HG03095 (cell line): Measurements from ENCODE around the gene PRKCQ.

Source experiments
- ATAC-seq: cut with Tn5 transposase; IDR thresholded peaks from one replicate; pipeline ENCODE4 v1.9.1; 2021; ENCODE audit warnings: moderate library complexity; ENCODE audit not compliant: unreplicated experiment

PRKCQ gene

DNA sequence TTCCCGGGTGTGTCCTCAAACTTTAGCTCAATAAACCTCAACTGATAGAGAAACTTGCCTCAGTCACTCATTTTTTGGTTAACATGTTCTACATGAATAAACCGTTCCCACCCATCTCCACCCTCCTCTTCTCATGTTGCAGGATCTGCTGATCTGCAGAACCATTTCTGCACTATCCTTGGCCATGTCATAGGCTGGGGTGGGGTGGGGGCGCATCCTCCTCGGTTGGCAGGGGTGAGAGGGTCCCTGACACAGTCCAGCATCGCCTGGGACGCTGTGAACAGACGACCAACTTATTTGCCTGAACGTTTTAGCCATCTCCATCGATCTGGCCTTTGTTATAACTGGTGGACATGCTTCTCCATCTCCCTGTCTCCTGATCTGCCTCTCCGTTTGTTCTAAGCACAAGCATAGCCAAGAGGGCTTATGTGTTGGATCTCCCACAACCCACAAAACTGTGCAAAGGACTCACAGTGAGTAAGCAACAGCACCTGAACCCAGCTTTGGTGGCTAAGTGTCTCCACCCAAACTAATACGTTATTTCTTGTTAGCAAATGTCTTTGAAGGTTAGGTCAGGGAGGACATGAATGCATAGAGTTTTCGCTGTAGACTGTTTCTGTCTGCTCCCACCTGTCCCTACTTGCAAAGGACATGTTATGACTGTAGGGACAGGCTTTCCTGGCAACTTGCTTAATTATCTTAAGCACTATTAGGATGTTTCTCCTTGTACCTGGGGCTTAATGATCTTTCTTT lies 51.7 kb downstream of the PRKCQ start:
- ATAC-seq, result no peak

DNA sequence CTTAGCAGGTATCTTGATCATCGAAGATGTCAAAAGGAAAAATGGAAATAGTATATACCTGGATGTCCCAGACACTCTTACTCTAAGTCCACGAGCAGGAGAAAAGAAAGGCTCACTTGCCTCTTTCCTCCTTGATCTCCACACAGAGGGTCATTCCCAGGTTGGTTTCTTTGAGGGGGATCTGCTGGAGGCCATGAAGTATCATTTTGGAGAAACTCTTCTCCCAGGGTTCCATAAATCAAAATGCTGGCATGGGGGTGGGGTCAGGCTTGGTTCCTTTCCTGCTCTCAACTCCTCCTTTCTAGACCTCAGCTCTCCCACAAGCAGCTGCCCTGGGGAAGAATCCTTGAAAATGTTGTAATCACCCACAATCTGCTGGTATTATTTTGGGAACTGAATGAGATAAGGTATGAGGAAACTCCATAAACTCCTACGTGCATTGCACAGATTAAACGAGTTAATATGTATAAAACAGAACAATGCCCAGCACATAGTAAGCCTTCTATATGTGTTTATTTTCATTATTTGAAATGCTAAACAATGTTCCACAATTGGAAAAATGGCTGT lies 54.4 kb downstream of the PRKCQ start:
- ATAC-seq, result no peak

DNA sequence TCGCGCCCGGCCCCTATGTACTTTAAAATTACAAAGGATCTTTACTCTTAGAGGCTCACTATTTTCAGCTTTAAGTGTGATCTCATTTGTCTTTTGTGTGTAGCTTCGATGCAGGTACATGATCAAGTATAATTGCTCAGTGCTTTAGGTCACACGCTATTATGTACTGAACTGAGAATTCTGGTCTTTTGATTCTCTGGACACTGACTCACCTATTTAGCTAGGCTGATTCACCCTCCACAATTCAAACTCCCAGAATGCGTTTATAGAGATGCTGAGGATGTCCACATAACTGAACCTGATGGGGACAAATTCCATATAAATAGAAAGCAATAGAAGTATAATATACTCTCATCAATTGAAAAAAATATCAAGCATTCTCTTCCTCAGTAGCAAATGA lies 57.8 kb downstream of the PRKCQ start:
- ATAC-seq, result no peak

DNA sequence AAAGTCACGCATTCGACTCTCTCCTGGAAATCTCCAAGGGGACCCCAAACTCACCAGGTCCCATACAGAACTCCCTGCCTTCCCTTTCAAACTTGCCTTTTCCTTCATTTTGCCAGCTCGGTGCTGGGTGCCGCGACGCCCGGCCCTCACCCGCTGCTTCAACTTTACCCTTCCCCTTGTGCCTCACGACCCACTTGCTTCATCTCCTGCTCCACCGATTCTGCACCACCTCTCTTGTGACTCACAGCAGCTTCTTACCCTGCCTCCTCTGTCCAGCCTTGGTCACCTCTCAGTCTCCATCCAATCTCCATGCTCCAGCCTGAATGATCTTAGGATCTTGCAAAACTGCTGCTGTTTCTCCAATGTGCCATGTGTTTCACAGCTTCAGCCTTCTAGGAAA lies 59.9 kb downstream of the PRKCQ start:
- ATAC-seq, result no peak

DNA sequence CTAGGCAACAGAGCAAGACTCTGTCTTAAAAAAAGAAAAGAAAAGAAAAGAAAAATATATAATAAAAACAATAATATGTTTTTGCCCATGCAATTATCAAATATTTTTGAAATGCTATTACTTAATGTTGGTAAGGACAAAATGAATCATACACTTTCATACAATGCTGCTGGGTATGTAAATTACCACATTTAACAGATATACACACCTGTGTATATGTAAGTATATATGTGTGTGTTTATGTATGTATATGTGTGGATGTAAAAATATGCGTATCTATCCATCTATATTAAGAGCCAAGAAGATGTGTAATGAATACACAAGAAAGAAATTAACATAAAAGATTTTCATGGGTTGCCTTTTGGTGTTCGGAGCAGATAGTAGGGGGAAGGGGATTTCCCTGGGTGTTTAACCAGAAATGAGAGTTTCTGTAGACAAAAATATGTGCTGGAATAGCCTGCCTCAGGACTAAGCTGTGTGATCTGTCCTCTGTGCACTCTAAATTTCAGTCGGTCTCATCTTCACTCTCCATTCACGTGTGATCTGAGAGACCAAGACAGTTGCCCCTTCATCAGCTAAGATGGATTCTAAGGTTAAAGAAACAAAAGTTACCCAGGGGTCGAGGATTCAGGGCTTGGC lies 61.2 kb downstream of the PRKCQ start:
- ATAC-seq, result no peak

DNA sequence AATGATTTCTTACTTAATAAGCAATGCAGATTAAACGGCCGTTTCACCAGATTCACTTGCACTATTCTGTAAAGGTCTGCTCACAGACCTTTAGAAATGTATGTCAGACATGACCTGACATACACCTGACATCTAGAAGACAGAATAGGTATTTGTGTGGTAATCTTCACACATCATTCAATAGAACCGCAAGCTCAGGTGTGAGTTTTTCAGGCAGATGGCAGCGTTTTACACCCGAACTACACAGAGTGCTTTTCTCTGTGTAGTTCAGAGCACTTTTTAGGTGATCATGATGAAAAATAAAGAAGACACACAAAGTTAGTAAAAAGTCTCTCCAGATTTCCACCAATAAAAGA lies 63.2 kb downstream of the PRKCQ start:
- no peak for ATAC-seq

DNA sequence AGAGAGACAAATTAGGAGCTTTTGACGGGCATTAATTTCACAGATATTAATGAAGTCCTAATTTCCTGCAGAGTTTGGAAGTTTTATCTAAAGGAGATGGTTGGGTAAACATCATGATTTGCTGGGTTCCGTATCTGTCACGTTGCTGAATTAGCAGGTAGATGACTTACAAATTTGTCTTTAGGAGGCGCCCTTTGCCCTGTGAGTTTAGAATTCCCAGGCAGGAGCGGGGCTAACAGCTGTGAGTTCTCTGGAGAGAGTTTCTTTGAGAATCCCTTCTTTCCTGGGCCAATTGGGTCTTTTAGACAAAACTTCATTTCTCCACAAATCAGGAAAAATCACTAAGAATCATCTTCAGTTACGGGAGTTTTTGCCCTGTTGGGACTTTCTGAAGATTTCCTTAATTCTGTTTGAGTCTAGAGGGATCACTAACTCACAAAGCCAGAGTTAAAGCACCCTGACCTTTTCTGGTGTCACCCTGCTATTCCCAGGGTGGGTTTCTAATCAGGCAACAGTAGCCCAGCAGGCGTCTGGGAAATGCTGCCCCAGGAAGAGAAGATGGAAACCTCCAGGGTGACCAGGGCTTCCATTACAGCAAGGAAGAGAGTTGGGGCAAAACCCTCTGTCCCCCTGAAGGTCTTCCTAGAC lies 63.7 kb downstream of the PRKCQ start:
- ATAC-seq, result no peak

DNA sequence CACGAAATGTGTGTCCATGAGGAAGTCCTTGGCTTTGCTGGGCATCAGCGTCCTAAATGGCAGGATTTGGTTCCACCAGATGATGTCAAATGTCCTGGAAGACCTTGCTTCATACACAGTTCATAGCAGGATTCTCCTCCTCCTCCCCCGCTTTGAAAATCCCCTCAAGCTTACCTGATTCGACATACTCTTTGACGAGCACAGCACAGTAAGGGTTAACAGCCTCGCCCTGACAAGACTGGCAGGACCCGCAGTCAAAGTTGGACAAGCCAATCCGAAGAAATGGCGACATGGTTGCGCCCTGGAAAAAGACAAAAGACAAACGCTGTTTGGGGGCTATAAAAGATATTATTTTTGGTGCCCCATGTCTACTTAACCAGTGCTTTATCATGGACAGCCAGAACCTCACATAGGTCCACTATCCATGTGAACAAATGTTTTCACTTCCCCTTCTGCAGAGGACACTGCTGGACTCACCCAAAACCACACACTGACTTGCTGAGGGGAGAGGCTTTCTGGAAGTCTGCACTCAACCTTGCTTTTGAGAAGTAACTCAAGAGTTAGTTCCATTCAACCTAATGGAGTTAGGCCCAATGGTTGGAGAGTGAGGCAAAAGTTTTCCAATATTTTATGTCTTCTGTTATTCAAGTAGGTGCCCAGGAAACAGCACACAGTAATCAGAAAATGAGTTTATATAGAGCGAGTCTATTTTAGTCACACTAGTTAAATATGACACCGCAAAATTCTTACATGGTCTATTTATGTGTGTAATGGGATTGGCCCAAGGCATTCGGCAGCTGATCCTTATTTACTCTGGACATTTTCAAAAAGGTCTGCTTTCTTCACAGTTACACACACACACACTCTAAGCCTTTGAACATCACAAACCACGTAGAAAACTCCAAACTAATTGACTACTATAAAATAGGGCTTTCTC lies 65.0 kb downstream of the PRKCQ start:
- no peak for ATAC-seq

DNA sequence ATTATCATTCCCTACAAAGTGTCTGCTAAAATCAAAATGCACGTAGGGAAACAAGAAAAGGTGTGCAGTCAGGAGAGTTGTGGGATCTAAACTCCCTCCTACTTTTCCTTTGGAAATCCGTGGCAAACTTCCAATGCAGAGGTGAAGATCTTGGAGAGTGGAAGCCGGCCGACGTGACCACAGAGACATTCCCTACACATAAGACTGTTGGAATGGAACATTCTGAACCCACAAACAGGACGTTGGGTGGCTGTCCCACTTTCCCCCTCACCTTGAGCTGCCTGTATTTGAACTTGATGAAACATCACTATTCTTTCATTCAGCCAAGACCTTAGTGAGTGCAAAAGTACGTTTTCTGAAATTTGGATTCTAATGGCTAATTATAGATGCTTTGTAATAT lies 65.9 kb downstream of the PRKCQ start:
- no peak for ATAC-seq

DNA sequence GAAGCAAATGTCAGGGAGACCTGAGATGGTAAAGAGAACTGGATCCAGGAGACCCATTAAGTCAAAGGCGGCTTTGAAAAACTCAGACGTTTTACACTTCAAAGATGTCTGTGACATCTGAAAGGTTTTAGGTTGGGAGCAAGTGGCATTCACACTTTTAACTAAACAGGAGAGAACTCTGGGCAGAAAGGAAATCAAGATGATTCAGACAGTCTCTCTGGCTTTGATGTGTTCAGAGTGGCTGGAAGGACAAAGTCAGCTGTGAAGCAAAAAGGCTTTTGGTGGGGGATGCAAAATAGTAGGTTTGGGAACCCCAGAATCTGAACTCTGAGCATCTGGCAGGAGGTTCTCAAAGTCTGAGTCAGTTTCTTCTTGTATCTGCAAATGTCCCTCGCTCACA lies 66.6 kb downstream of the PRKCQ start:
- ATAC-seq, result no peak

DNA sequence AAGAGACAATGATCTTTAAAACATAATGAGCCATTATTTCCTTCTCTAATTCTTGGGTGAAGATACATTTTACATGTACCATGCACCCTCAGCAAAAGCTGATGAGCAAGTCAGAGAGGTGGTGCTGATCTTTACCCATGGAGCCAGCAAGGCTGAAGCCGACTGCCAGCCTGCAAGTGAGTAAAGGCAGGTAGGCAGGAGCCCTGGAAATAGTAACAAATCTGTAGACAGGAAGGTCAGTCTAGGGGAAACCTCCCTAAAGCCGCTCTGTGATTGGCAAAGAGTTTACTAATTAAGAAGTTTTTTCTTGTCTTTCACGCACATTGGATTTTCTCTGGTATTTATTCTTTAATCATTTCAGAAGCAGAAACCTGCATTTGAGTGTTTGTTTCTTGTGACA lies 67.9 kb downstream of the PRKCQ start:
- ATAC-seq, result no peak

DNA sequence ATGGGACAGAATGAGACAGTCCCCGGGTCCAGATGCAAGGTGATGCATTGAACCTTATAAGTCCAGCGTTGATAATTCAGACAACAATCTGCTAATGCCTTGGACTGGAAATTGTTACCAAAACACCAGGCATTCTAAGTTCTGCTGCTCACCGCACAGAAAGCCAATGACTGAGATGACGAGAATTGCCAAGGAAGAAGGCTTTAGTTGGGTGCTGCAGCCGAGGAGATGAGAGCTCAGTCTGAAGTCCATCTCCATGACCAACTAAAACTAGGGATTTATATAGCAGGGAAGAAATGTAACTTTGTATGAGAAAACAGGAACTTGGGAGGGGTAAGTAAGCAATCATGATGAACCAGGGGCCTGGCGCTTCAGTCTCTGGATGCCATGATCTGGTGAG lies 68.7 kb downstream of the PRKCQ start:
- no peak for ATAC-seq

DNA sequence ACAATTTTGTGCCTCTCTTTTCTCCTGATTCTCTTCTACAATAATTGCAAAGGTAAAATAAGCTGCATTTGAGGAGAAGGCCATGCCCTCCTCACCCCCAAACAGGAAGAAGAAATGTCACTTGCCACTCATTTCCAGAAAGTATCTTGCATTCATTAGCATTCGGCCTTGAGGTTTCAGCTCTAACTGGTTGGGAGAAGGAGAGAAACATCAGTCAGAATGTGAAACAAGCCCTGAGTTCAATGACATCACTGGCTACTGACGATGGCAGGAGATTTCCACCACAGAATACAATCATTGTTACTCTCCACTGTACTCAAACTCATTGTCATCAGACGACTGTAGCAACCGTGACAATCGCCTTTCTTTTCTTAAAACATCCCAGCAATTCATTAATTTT lies 72.8 kb downstream of the PRKCQ start:
- ATAC-seq, result peak; percentile 81

DNA sequence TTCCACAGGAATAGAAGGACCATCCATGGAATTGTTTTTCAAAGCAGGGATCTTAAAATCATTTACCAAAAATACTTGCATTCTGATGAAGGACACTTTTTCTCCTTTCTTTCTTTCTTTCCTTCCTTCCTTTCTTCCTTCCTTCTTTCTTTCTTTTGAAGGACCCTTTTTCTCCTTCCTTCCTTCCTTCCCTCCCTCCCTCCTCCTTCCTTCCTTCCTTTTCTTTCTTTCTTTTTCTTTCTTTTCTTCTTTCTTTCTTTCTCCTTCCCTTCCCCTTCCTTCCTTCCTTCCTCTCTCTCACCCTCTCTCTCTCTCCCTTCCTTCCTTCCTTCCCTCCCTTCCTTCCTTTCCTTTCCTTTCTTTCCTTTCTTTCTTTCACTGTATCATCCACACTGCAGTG lies 74.8 kb downstream of the PRKCQ start:
- ATAC-seq, result no peak

DNA sequence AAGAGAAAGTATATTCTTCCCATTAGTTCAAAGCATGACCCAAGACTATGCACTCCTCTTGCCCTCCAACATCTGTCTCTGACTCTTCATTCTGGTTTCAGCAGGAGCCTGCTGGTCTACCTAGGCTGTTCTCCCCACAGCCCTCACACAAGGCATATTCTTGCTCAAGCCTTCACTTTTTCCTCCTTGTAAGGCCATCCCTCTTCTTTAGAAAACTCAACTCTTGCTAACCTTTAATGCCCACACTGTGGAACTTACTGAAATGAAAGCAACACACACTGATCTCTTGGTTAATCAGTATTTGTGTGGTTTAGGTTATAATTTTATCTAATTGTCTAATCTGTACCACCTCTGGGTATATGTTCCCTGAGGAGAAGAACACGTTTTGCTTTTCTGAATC lies 75.8 kb downstream of the PRKCQ start:
- no peak for ATAC-seq

DNA sequence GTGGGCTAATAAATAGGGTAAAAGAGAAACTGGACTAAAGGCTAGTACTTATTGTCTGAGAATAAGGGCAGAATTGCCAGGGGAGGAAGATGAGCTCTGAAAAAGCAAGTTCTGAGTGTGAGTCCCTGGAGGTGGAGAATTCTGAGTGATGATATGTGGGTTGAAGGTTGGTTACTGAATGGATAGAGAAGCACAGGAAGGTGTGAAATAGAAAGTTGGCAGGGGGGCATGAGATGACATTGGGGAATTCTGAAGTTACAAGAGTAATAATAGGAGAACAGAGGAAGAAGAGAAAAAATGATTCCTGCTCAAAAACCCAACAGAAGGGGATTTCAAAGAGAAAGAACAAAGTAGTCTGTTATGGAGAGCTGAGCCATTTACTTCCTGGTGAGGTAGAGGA lies 76.9 kb downstream of the PRKCQ start:
- ATAC-seq, result no peak

DNA sequence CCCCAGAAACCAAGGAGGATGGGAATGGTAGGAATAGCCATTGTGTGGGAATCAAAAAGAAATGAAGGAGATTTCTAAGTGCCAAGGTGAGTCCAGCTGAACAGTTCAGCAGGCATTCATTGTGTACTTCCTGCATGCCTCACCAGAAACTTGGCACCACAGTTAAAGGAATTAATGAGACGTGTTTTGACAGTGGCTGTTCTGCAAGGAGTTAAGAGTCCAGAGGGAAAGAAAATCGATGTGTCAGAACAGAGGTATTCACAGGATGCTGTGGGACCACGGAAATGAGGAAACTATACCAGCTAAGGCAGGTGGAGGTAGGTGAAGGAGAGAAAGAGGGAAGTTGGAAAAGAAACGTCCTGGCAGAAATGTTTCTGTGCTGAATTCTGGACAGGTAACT lies 78.1 kb downstream of the PRKCQ start:
- no peak for ATAC-seq

DNA sequence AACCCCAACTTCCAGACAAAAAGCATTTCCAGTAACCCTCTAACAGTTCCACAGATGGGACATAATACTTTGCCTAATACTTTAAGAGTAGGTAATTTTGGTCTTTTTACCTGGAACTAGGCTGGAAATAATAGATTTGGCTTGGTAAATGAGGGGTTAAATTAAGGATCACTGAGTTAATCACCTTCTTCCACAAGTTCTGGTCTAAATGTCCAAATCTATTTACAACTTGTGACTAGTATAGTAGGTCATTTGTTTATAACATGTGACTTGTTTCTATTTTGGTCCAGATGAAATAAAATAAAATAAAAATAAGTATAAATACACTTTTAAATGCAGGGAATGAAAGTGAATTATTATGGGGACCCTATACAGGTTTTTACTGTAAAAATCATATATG lies 80.1 kb downstream of the PRKCQ start:
- no peak for ATAC-seq

DNA sequence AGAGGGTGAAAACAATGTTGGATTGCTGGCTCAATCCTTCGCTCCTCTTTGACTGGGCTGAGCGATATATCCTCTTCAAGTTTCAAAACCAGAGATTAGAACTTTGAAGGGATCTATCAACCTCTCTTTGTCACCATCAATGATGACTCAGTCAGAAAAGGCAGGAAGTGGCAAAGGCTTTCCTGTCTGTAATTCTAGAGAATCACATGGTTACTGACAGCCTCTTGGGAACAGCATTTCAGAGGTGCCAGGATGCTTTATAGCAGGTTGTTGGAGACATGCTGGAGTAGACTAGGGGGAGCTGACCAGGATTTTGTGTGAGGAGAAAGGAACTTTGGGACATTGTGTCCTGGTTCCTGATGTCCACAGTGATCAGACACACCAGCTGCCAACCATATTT lies 81.3 kb downstream of the PRKCQ start:
- ATAC-seq, result no peak

DNA sequence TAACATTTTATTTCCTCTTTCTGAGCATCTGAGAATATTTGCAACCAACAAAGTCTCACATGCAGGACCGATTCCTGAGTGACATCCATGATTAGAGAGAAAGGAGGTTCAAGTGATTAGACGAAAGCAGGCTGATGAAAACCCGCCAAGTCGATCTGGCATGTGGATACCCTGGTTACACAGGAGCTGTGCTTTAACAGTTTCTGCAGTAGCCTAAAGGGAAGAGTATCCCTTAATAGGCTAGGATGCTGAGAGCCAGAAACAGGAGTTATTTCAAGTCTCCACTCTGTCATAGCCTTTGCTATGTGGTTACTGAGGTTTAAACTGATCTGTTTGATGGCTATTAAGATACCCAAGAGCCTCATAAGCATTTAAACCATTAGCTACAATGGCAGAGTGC lies 82.5 kb downstream of the PRKCQ start:
- ATAC-seq, result no peak

DNA sequence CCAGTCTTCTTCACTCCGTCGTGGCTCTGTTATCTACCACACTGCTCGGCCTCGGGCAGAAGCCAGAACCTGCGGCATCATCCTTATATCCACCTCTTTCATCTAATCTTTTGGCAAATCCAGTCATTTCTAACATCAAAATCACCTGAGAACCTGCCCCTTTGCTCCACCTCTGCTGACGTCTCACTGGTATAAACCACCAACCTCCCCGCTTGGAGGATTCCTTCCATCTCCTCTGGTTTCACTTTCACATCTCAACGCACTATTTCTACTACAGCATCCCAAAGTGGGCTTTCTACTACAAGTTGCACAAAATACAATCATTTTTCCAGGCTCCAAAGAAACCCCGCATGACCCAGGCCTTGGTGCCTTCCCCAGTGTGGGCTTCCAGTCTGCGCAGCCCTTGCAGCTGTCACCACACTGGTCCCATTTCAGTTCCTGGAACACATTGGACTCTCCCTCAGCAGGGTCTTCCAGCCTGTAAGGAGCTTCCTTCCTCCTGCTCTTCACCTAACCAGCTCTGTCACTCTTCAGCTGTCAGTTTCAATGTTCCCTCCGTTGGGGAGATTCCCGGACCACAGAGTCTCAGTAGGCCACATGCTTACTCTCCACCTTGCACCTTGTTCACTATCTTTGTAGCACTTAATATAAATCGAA lies 85.0 kb downstream of the PRKCQ start:
- ATAC-seq, result no peak
